ENCODE results near the gene LIX1L. TPM values are rescaled to one million over a fixed set of nuclear protein-coding genes. Genes with fewer than 3 reads are reported as not detected.
A peak's percentile ranks its signal among the peaks of the same experiment; 100 is the strongest.

LIX1L gene
- total and polyA plus RNA-seq, 7 donors: 1.4 to 42.5 (median 26.9) TPM

DNA sequence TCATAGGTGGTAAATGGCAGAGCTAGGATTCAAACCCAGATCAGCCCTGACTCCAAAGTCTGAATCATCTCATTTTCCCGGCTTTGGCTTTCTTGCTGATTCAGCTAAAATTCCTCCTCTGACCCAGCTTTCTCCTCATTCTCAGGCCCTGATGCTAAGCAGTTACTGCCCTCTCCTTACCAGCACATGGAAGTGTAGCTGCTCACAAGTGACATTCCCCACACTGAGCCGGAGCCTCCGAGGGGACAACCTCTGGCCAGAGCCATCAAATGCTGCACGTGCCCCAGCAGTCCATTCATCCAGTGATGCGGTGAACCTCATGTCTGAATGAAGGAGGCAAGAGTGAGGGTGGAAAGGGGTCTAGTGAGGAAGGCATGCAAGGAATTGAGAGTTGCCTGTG lies 59.1 kb downstream of the LIX1L start:
- Histone ChIP-seq H3K4me1 (no peaks in the 10 kb centered on the region), H3K9me3 (no peaks in the 10 kb centered on the region), H3K27me3 (no peaks in the 10 kb centered on the region), H3K4me3 (no peak overlapping the region), H3K36me3 (no peaks in the 10 kb centered on the region), H3K27ac (no peak overlapping the region)
- intact Hi-C loops (cut with DNase I): no loop called here
- DNase-seq: no peak
- TF ChIP-seq POLR2A (IDR thresholded peaks at IDR 0.05) (no peak), EP300 (IDR thresholded peaks at IDR 0.05) (no peak), POLR2AphosphoS5 (IDR thresholded peaks at IDR 0.05) (no peak)
- TF ChIP-seq, protein P1, sequence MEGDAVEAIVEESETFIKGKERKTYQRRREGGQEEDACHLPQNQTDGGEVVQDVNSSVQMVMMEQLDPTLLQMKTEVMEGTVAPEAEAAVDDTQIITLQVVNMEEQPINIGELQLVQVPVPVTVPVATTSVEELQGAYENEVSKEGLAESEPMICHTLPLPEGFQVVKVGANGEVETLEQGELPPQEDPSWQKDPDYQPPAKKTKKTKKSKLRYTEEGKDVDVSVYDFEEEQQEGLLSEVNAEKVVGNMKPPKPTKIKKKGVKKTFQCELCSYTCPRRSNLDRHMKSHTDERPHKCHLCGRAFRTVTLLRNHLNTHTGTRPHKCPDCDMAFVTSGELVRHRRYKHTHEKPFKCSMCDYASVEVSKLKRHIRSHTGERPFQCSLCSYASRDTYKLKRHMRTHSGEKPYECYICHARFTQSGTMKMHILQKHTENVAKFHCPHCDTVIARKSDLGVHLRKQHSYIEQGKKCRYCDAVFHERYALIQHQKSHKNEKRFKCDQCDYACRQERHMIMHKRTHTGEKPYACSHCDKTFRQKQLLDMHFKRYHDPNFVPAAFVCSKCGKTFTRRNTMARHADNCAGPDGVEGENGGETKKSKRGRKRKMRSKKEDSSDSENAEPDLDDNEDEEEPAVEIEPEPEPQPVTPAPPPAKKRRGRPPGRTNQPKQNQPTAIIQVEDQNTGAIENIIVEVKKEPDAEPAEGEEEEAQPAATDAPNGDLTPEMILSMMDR (IDR thresholded peaks at IDR 0.05): no peak
- WGBS, 2 donors: 79 to 94% methylated on average over 5 of the region's 5 CpGs

DNA sequence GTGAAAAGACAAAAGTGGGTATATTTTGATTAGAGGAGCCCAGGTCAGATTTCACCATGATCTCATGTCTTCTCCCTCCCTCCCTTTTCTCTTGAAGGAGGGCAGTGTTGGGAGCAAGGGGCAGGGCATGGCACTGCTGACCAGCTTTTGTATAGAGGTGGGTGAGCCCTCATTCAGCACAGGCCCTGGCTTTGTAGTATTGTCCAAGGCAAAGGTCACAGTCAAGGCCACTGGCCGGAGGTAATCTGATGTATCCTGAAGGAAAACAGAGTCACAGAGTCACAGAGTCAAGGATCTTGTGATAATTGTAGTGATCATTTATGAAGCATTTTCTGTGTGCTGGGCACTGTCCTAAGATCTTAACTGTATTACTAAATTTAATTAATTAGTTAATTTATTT lies 59.8 kb downstream of the LIX1L start:
- DNase-seq: no peak
- Histone ChIP-seq H3K36me3 (no peaks in the 10 kb centered on the region), H3K9me3 (no peaks in the 10 kb centered on the region), H3K4me3 (no peak overlapping the region), H3K4me1 (peaks cover 0 to 3% (median under 1%) of the 10 kb centered on the region in 4 donors), H3K27me3 (no peaks in the 10 kb centered on the region), H3K27ac (no peak overlapping the region)
- 84 to 92% methylated on average over 1 of the region's 1 CpG for WGBS, 2 donors
- intact Hi-C loops (cut with DNase I): no loop called here
- TF ChIP-seq POLR2AphosphoS5 (IDR thresholded peaks at IDR 0.05) (no peak), EP300 (IDR thresholded peaks at IDR 0.05) (no peak), POLR2A (IDR thresholded peaks at IDR 0.05) (no peak)
- TF ChIP-seq, protein P1 (IDR thresholded peaks at IDR 0.05): no peak

DNA sequence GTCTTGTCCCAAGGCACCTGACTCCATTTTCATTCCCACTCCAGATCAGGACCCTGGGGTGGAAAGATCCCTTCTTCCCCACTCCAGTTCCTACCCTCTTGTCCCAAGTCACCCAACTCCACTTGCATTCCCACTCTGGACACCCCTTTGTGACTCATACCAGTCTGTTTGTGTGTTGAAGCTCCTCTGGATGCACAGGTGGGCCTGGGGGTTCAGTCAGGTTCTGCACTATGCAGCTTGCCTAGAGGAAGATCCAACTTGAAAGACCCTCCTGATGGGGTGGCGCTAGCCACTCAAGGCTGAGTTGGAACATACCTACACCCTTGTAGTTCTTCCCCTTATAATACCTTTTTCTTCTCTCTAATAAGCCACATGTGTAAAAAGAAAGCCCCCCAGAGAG lies 62.3 kb downstream of the LIX1L start:
- 95 to 100% methylated on average over 1 of the region's 1 CpG for WGBS, 2 donors
- Histone ChIP-seq H3K27me3 (no peaks in the 10 kb centered on the region), H3K4me1 (peaks cover 0 to 21% (median 18%) of the 10 kb centered on the region in 4 donors), H3K9me3 (no peaks in the 10 kb centered on the region), H3K36me3 (no peaks in the 10 kb centered on the region), H3K4me3 (no peak overlapping the region), H3K27ac (no peak overlapping the region)
- TF ChIP-seq, protein P1 (IDR thresholded peaks at IDR 0.05): no peak
- TF ChIP-seq POLR2A (IDR thresholded peaks at IDR 0.05) (no peak), EP300 (IDR thresholded peaks at IDR 0.05) (no peak), POLR2AphosphoS5 (IDR thresholded peaks at IDR 0.05) (no peak)
- intact Hi-C loops (cut with DNase I): no loop called here
- DNase-seq: no peak

DNA sequence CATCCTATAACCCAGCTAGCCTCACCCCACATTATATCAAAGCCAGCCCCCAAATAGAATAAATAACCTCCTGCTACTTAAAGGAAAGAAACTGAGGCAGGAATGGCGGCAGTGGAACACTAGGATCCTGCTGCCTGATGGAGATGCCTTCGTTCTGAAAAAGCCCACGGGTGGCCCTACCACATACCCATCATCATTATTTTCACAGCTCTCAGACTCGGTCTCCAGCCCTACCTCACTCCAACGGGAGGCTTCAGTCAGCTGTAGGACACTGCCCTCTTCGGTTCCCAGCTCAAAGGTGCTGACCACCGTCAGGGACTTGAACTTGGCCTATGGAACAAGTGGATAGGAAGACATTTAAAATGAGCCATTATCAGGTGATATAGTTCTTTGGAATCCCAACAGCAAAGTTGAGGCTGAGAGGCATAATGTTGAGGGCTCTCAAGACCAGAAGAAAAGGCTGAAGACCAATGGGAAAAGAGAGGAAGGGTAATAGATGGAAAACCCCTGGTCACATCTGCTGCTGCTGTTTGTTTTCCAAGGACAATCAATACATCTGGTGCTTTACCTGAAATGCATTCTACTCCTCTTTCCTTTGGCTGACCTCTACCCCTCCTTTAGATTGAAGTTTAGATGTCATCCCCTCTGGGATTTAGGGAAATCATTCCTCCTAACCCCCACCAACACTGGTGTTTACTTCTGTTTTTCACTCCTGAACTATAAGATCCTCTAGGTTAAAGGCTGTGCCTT lies 64.3 kb downstream of the LIX1L start:
- no peak for DNase-seq
- H3K36me3 ChIP-seq: no peaks in the 10 kb centered on the region
- peak overlapping the region; percentile 78 to 86 (median 78) for H3K27ac ChIP-seq
- TF ChIP-seq POLR2A (IDR thresholded peaks at IDR 0.05): no peak
- no peak for TF ChIP-seq POLR2AphosphoS5 (IDR thresholded peaks at IDR 0.05)
- TF ChIP-seq EP300 (IDR thresholded peaks at IDR 0.05): no peak
- TF ChIP-seq, protein P1 (IDR thresholded peaks at IDR 0.05): no peak
- WGBS, 2 donors: 90 to 93% methylated on average over 7 of the region's 7 CpGs
- intact Hi-C loops (cut with DNase I): loop anchor here (2.0 to 5.0 kb wide), 2 partner anchors 21 to 36 kb away; partner anchors contain the start of gene PIAS3
- no peaks in the 10 kb centered on the region for H3K27me3 ChIP-seq
- peaks cover 0 to 21% (median 18%) of the 10 kb centered on the region in 4 donors for H3K4me1 ChIP-seq
- H3K9me3 ChIP-seq: no peaks in the 10 kb centered on the region
- no peak overlapping the region for H3K4me3 ChIP-seq
